ENCODE data around the gene P2RY6.

GRCh38 chr11:73227571-73228211 is 44.4 kb upstream of the P2RY6 start:
- TF ChIP-seq SP1 (IDR thresholded peaks at IDR 0.05; ENCODE audit: low read depth, low read length) (peak; percentile 87), KDM1A (IDR thresholded peaks at IDR 0.05; ENCODE audit: borderline replicate concordance, low read length) (no peak), CTCF (IDR thresholded peaks at IDR 0.05; ENCODE audit: control extremely low read depth in 1 of 3, insufficient read depth in 1 of 3, low read depth in 1 of 3, low read length in 3 of 3) (peak; percentile 50 to 67 (median 62))

Data from H1 (cell line).